Thymus (tissue), 11 donors: ENCODE results near the gene KRAS. TPM values are rescaled to one million over a fixed set of nuclear protein-coding genes. Genes with fewer than 3 reads are reported as not detected.
A peak's percentile ranks its signal among the peaks of the same experiment; 100 is the strongest.

Experiments used
- DNase-seq, 9 donors: peaks; one replicate each; pipeline ENCODE4 v3.0.0-alpha.2; 2013; ENCODE audit warnings: low spot score in 9 of 9, low read depth in 6 of 9, missing footprints in 1 of 9
- H3K27ac ChIP-seq, 2 donors: one replicate each; pipeline ENCODE4 v1.5.1; 2013; ENCODE audit warnings: control low read depth in 1 of 2, low read depth in 1 of 2, low read length in 1 of 2, mild to moderate bottlenecking in 1 of 2, moderate library complexity in 1 of 2
- H3K27me3 ChIP-seq, 2 donors: one replicate each; pipeline ENCODE4 v1.5.1; 2013; ENCODE audit warnings: low read length in 1 of 2; ENCODE audit not compliant: control insufficient read depth in 2 of 2, insufficient read depth in 1 of 2
- H3K36me3 ChIP-seq, 2 donors: one replicate each; pipeline ENCODE4 v1.5.1; 2013; ENCODE audit warnings: low read length in 1 of 2, mild to moderate bottlenecking in 1 of 2, moderate library complexity in 1 of 2; ENCODE audit not compliant: control insufficient read depth in 2 of 2, insufficient read depth in 2 of 2
- H3K4me1 ChIP-seq, 2 donors: one replicate each; pipeline ENCODE4 v1.5.1; 2013; ENCODE audit warnings: low read length in 2 of 2; ENCODE audit not compliant: control insufficient read depth in 2 of 2, insufficient read depth in 2 of 2
- H3K4me3 ChIP-seq, 2 donors: one replicate each; pipeline ENCODE4 v1.5.1; 2013; ENCODE audit warnings: low read length in 2 of 2, control low read depth in 1 of 2, mild to moderate bottlenecking in 1 of 2
- H3K9me3 ChIP-seq, 2 donors: one replicate each; pipeline ENCODE4 v1.5.1; 2013; ENCODE audit warnings: low read length in 1 of 2, mild to moderate bottlenecking in 1 of 2; ENCODE audit not compliant: control insufficient read depth in 2 of 2, insufficient read depth in 1 of 2
- WGBS: extraction: QIAGEN DNeasy Blood & Tissue Kit; methylation state at CpG from one replicate; pipeline ENCODE4 v1.1.7; 2013; 5-methylcytosine and 5-hydroxymethylcytosine counted together
- polyA plus RNA-seq: library from polyadenylated mRNA; stranded (reverse); fragments of 200-250 nt; gene quantifications from one replicate; pipeline ENCODE4 v1.2.3, GENCODE V29; 2013
- total RNA-seq: library from RNA; stranded (reverse); fragments of 120-200 nt; gene quantifications from one replicate; pipeline ENCODE4 v1.2.4, GENCODE V29; 2013
- donor health status: healthy.

The KRAS gene
- total and polyA plus RNA-seq, 2 donors: 10.7 to 14.8 TPM

GRCh38 chr12:25249931-25250738, 594 bp downstream of the KRAS start:
- Histone ChIP-seq H3K4me1 (peaks cover 8 to 11% of the 10 kb centered on the region in 2 donors), H3K36me3 (peaks cover 0 to under 1% of the 10 kb centered on the region in 2 donors), H3K27ac (peak overlapping the region; percentile 65 to 89), H3K9me3 (no peaks in the 10 kb centered on the region), H3K4me3 (peak overlapping the region; percentile 85 to 93), H3K27me3 (peaks cover 0 to 3% of the 10 kb centered on the region in 2 donors)
- DNase-seq: peak in 6 of 9 donors; percentile 25 to 63 (median 35)
- under 1% methylated on average over 55 of the region's 56 CpGs for WGBS

GRCh38 chr12:25248732-25249131, 2.0 kb downstream of the KRAS start:
- DNase-seq: no peak
- no peak overlapping the region for H3K4me3 ChIP-seq
- H3K27me3 ChIP-seq: peaks cover 0 to 3% of the 10 kb centered on the region in 2 donors
- H3K9me3 ChIP-seq: no peaks in the 10 kb centered on the region
- WGBS: 96% methylated on average over 1 of the region's 1 CpG
- no peak overlapping the region for H3K27ac ChIP-seq
- peaks cover 0 to 5% of the 10 kb centered on the region in 2 donors for H3K36me3 ChIP-seq
- peaks cover 8 to 10% of the 10 kb centered on the region in 2 donors for H3K4me1 ChIP-seq

GRCh38 chr12:25248137-25248536, 2.6 kb downstream of the KRAS start:
- no peak overlapping the region for H3K4me3 ChIP-seq
- peaks cover 8% of the 10 kb centered on the region in 2 donors for H3K4me1 ChIP-seq
- no peak for DNase-seq
- peaks cover 0 to 3% of the 10 kb centered on the region in 2 donors for H3K27me3 ChIP-seq
- 98% methylated on average over 20 of the region's 20 CpGs for WGBS
- no peaks in the 10 kb centered on the region for H3K9me3 ChIP-seq
- no peak overlapping the region for H3K27ac ChIP-seq
- H3K36me3 ChIP-seq: peaks cover 0 to 9% of the 10 kb centered on the region in 2 donors

GRCh38 chr12:25245491-25245890, 5.2 kb downstream of the KRAS start:
- 98% methylated on average over 6 of the region's 6 CpGs for WGBS

GRCh38 chr12:25243680-25243990, 7.1 kb downstream of the KRAS start:
- DNase-seq: no peak

More at GRCh38 chr12:25245491-25245890, 5.2 kb downstream of the KRAS start:
- Histone ChIP-seq H3K36me3 (peaks cover 0 to 12% of the 10 kb centered on the region in 2 donors), H3K27me3 (no peaks in the 10 kb centered on the region), H3K9me3 (no peaks in the 10 kb centered on the region), H3K4me1 (peaks cover 5 to 6% of the 10 kb centered on the region in 2 donors), H3K27ac (no peak overlapping the region), H3K4me3 (no peak overlapping the region)
- DNase-seq: no peak

GRCh38 chr12:25242981-25243679, 7.6 kb downstream of the KRAS start:
- no peak for DNase-seq

More at GRCh38 chr12:25243680-25243990, 7.1 kb downstream of the KRAS start:
- no peaks in the 10 kb centered on the region for H3K27me3 ChIP-seq
- no peaks in the 10 kb centered on the region for H3K9me3 ChIP-seq
- no peak overlapping the region for H3K4me3 ChIP-seq
- no peak overlapping the region for H3K27ac ChIP-seq
- peaks cover 0 to 12% of the 10 kb centered on the region in 2 donors for H3K36me3 ChIP-seq
- H3K4me1 ChIP-seq: peaks cover 2% of the 10 kb centered on the region in 2 donors

GRCh38 chr12:25241167-25242020, 9.3 kb downstream of the KRAS start:
- H3K4me1 ChIP-seq: peaks cover 0 to 2% of the 10 kb centered on the region in 2 donors

More at GRCh38 chr12:25242981-25243679, 7.6 kb downstream of the KRAS start:
- Histone ChIP-seq H3K27ac (no peak overlapping the region), H3K9me3 (no peaks in the 10 kb centered on the region), H3K4me3 (no peak overlapping the region), H3K27me3 (no peaks in the 10 kb centered on the region), H3K36me3 (peaks cover 0 to 12% of the 10 kb centered on the region in 2 donors), H3K4me1 (peaks cover 2% of the 10 kb centered on the region in 2 donors)
- 96% methylated on average over 5 of the region's 5 CpGs for WGBS

GRCh38 chr12:25236626-25237025, 14.1 kb downstream of the KRAS start:
- Histone ChIP-seq H3K27me3 (no peaks in the 10 kb centered on the region), H3K4me3 (no peak overlapping the region), H3K9me3 (no peaks in the 10 kb centered on the region), H3K36me3 (peaks cover 10 to 15% of the 10 kb centered on the region in 2 donors), H3K4me1 (peaks cover 0 to 2% of the 10 kb centered on the region in 2 donors), H3K27ac (no peak overlapping the region)
- 93% methylated on average over 4 of the region's 4 CpGs for WGBS
- no peak for DNase-seq

More at GRCh38 chr12:25241167-25242020, 9.3 kb downstream of the KRAS start:
- Histone ChIP-seq H3K27ac (no peak overlapping the region), H3K9me3 (no peaks in the 10 kb centered on the region), H3K36me3 (peaks cover 4 to 20% of the 10 kb centered on the region in 2 donors), H3K27me3 (no peaks in the 10 kb centered on the region), H3K4me3 (no peak overlapping the region)
- peak in 5 of 9 donors; percentile 39 to 75 (median 49) for DNase-seq
- WGBS: 68% methylated on average over 6 of the region's 6 CpGs
